BJ (cell line): ENCODE data around the gene SLC26A8. TPM values are rescaled to one million over a fixed set of nuclear protein-coding genes. Genes with fewer than 3 reads are reported as not detected.
"Not testable (repeated sequence)": the region's sequence is repeated elsewhere in the genome, so short reads cannot be mapped to it uniquely, and the experiment has no call there.

Experiments used
- CTCF ChIA-PET: fragments of 350-600 bp; formaldehyde crosslinking; extraction: SDS; loops from one replicate; lab custom pipeline; 2021; ENCODE audit warnings: antibody characterized with exemption, inconsistent platforms; lab: Yijun Ruan, JAX
- POLR2A ChIA-PET: fragments of 300-600 bp; sonication (Branson Sonifier 250); formaldehyde crosslinking; extraction: SDS; loops from one replicate; lab custom pipeline; 2021; ENCODE audit warnings: antibody characterized with exemption; lab: Charles Lee
- DNase-seq: peaks from one replicate; pipeline ENCODE4 v3.0.0-alpha.2; 2011; ENCODE audit warnings: low read depth
- H3K27me3 ChIP-seq: 2 replicates; pipeline ENCODE4 v1.6.0; 2011; ENCODE audit warnings: low read length; ENCODE audit not compliant: control insufficient read depth, insufficient read depth
- H3K36me3 ChIP-seq: 2 replicates; pipeline ENCODE4 v1.5.1; 2011; ENCODE audit warnings: low read length; ENCODE audit not compliant: control insufficient read depth, insufficient read depth
- H3K4me3 ChIP-seq: 2 replicates; pipeline ENCODE4 v1.5.1; 2011; ENCODE audit warnings: low read depth, mild to moderate bottlenecking, control low read depth, low read length
- CTCF ChIP-seq: IDR thresholded peaks from 2 replicates; pipeline ENCODE4 v1.5.1; 2011; ENCODE audit warnings: low read depth, mild to moderate bottlenecking, control low read depth, inconsistent platforms, low read length, moderate library complexity; ENCODE audit not compliant: insufficient read depth
- polyA plus RNA-seq: library from polyadenylated mRNA; depleted of rRNA; stranded (reverse); fragments of >200 nt; gene quantifications from 2 replicates; pipeline ENCODE4 v1.2.3, GENCODE V29; 2011

Gene SLC26A8
- polyA plus RNA-seq, 1 experiment: not detected

DNA sequence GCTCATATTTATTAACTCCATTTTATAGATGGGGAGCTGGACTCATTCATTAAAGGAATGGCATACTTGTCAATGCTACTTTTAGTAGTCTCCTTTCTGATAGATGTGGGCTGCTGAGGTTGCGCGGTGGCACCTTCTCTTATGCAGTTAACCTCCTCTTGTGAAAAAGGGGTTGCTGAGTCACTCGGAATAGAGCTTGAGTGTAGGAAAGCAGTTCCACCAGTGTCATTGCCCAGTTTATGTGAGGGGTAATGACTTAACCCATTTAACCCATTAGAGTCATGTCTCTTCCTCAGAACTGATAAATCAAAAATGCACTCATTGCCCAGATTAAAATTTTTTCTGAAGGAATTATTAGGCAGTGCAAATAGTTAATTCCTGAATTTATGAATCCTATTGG lies 9.5 kb upstream of the SLC26A8 start:
- CTCF ChIA-PET: interaction anchor here (4.0 kb wide), 1 partner anchor 61 kb away, joined by 17 read pairs; no protein-coding TSS in a partner anchor
- H3K27me3 ChIP-seq: no peaks in the 10 kb centered on the region
- POLR2A ChIA-PET: interaction anchor here (0.8 kb wide), 1 partner anchor 20 kb away, joined by 17 read pairs; no protein-coding TSS in a partner anchor
- TF ChIP-seq CTCF: no peak
- H3K36me3 ChIP-seq: no peaks in the 10 kb centered on the region
- H3K4me3 ChIP-seq: no peak overlapping the region
- no peak for DNase-seq

- H3K27me3 ChIP-seq, POLR2A ChIA-PET, H3K4me3 ChIP-seq, H3K36me3 ChIP-seq, DNase-seq: not testable (repeated sequence)
- CTCF ChIA-PET: interaction anchor here (4.0 kb wide), 1 partner anchor 62 kb away, joined by 17 read pairs; no protein-coding TSS in a partner anchor
Measured at GRCh38 chr6:36033144-36033543, 8.7 kb upstream of the SLC26A8 start.

- no peak for DNase-seq
- H3K4me3 ChIP-seq: no peak overlapping the region
- ChIA-PET POLR2A (no interaction called here), CTCF (interaction anchor here (4.0 kb wide), 1 partner anchor 63 kb away, joined by 17 read pairs; no protein-coding TSS in a partner anchor)
- H3K27me3 ChIP-seq: no peaks in the 10 kb centered on the region
- no peaks in the 10 kb centered on the region for H3K36me3 ChIP-seq
- TF ChIP-seq CTCF: no peak
Measured at GRCh38 chr6:36032261-36032660, 7.8 kb upstream of the SLC26A8 start.

DNA sequence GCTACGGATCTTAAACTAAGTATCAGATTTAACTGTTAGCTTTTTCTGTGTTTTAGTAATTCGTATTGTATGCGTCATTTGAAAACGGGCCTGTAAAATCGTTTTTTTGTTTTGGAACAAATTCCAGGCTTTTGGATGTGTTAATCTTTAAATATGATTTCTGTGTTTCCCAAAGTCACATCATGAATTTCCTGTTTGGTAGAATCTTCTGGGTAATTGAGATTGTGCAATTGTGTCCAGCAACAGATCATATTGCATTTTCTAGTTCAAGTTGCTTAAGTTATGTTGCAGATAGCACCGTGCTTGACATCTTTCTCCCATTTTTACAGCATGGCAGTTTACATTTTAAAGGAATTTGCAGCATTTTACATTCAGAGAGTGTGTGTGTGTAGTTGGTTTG lies 5.0 kb upstream of the SLC26A8 start:
- DNase-seq: peak; percentile 38
- Histone ChIP-seq H3K4me3 (peak overlapping the region; percentile 91), H3K27me3 (no peaks in the 10 kb centered on the region), H3K36me3 (no peaks in the 10 kb centered on the region)
- ChIA-PET CTCF (interaction anchor here (1.2 to 6.4 kb wide), 3 partner anchors 44 to 75 kb away, joined by 3 to 117 read pairs (median 9); no protein-coding TSS in a partner anchor), POLR2A (interaction anchor here (0.6 kb wide), 1 partner anchor 63 kb away, joined by 3 read pairs; no protein-coding TSS in a partner anchor)
- no peak for TF ChIP-seq CTCF

GRCh38 chr6:36028877-36029324 lies 4.5 kb upstream of the SLC26A8 start:
- no peaks in the 10 kb centered on the region for H3K36me3 ChIP-seq
- DNase-seq: no peak
- ChIA-PET CTCF (interaction anchor here (1.2 to 6.4 kb wide), 6 partner anchors 14 to 76 kb away, joined by 3 to 117 read pairs (median 6); no protein-coding TSS in a partner anchor), POLR2A (interaction anchor here (0.5 kb wide), 1 partner anchor 115 kb away, joined by 7 read pairs; no protein-coding TSS in a partner anchor)
- H3K4me3 ChIP-seq: peak overlapping the region; percentile 91
- TF ChIP-seq CTCF: no peak
- H3K27me3 ChIP-seq: no peaks in the 10 kb centered on the region
